Stimulated activated effector memory CD8-positive, alpha-beta T cell treated with anti-CD3 and anti-CD28 coated beads, Interleukin-12 subunit alpha, Interleukin-12 subunit beta, amount 100 ng/mL, for 72 hours (primary cell): ENCODE measurements around the gene OTULIN.

ENCODE experiments used
- ATAC-seq: fragments of 150-1000 bp; cut with Tn5 transposase; 2 replicates; pipeline ENCODE4 v1.10.0; 2021
- DNase-seq, 2 donors: peaks; one replicate each; pipeline ENCODE4 v3.0.0; 2021 to 2022; ENCODE audit warnings: low spot score in 2 of 2
- H3K27ac Mint-ChIP-seq: one replicate; pipeline ENCODE4 v1.8.0; 2022; ENCODE audit warnings: mild to moderate bottlenecking, mixed read lengths
- H3K36me3 Mint-ChIP-seq: one replicate; pipeline ENCODE4 v1.8.0; 2022; ENCODE audit warnings: mild to moderate bottlenecking, mixed read lengths
- H3K4me1 Mint-ChIP-seq: one replicate; pipeline ENCODE4 v1.8.0; 2022; ENCODE audit warnings: mixed read lengths
- H3K4me3 Mint-ChIP-seq: one replicate; pipeline ENCODE4 v1.8.0; 2022; ENCODE audit warnings: mild to moderate bottlenecking, mixed read lengths
- H3K9me3 Mint-ChIP-seq: one replicate; pipeline ENCODE4 v1.8.0; 2022; ENCODE audit warnings: mixed read lengths

The OTULIN gene

GRCh38 chr5:14716755-14717752 lies 52.5 kb downstream of the OTULIN start:
- Mint-ChIP-seq H3K4me3 (no peak overlapping the region), H3K27ac (peak overlapping the region; percentile 84), H3K9me3 (no peaks in the 10 kb centered on the region), H3K4me1 (peaks cover 37% of the 10 kb centered on the region), H3K36me3 (peaks cover 89% of the 10 kb centered on the region)
- ATAC-seq (no peak), DNase-seq (no peak)

- Mint-ChIP-seq H3K4me1 (peaks cover 39% of the 10 kb centered on the region), H3K36me3 (peaks cover 86% of the 10 kb centered on the region), H3K27ac (peak overlapping the region; percentile 84), H3K4me3 (no peak overlapping the region), H3K9me3 (no peaks in the 10 kb centered on the region)
- DNase-seq, result no peak
- ATAC-seq, result no peak
Measured at GRCh38 chr5:14718778-14719177, 54.3 kb downstream of the OTULIN start.

DNA sequence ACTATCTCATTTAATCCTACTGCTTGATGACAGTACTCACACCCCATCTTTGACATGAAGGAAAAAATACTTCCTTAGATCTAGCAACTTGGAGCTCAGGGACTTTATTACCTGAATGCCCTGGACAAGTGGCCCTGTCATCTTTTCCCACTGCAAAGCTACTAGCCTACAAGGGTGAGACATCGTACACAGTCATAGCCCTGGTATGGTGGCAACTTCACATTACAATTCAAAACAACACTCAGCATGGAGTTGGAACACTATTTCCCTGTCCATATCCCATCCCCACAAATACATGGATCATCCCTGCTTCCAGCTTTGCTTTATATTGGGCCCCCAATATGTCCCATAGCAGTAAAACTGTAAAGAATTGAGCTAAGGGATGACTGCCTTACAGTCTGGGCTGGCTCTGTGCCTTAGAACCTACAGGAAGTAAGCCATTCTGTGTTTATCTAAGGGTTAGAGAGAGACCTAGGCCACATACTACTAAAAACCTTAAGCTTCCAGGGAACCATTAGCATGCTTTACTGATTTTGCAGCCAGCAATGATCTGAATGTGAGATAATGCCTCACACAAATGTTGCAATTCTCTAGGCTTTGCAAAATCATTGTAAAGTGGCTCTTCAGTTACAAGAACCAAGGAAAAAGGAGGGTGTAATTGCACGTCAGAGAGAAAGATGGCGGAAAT lies 55.9 kb downstream of the OTULIN start:
- no peak for DNase-seq
- Mint-ChIP-seq H3K4me3 (no peak overlapping the region), H3K36me3 (peaks cover 83% of the 10 kb centered on the region), H3K27ac (peak overlapping the region; percentile 84), H3K9me3 (no peaks in the 10 kb centered on the region), H3K4me1 (peaks cover 35% of the 10 kb centered on the region)
- no peak for ATAC-seq

GRCh38 chr5:14721990-14722656 lies 57.6 kb downstream of the OTULIN start:
- ATAC-seq, result no peak
- Mint-ChIP-seq H3K36me3 (peaks cover 83% of the 10 kb centered on the region), H3K9me3 (no peaks in the 10 kb centered on the region), H3K27ac (no peak overlapping the region), H3K4me1 (peaks cover 46% of the 10 kb centered on the region), H3K4me3 (no peak overlapping the region)
- no peak for DNase-seq

- H3K36me3 Mint-ChIP-seq, result peaks cover 77% of the 10 kb centered on the region
- no peak for DNase-seq
- no peak for ATAC-seq
- H3K9me3 Mint-ChIP-seq, result no peaks in the 10 kb centered on the region
- peaks cover 46% of the 10 kb centered on the region for H3K4me1 Mint-ChIP-seq
- peak overlapping the region; percentile 26 for H3K27ac Mint-ChIP-seq
- H3K4me3 Mint-ChIP-seq, result no peak overlapping the region
Measured at GRCh38 chr5:14722923-14723322, 58.4 kb downstream of the OTULIN start.

GRCh38 chr5:14723701-14724132 lies 59.2 kb downstream of the OTULIN start:
- H3K27ac Mint-ChIP-seq, result peak overlapping the region; percentile 26
- peaks cover 74% of the 10 kb centered on the region for H3K36me3 Mint-ChIP-seq
- peak; percentile 96 for ATAC-seq

DNA sequence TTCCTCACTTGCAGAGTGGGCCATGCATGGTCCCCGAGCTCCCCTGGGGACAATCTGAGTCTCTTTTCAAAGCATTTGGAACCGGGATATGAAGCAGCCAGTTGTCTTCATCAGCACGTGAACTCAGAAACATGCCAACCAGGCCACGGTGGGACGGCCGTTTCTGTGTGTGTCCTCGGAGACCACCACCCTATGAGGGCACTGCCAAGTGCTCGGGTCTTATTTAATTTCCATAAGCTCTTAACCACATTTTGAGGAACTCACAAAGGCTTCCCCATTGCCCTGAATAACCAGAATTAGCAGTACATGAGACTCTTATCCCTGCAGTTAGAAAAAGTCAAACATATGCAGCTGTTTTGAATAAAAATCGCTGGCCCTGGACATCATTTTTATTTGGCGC lies 60.1 kb downstream of the OTULIN start:
- Mint-ChIP-seq H3K27ac (peak overlapping the region; percentile 14), H3K9me3 (no peaks in the 10 kb centered on the region)

More at GRCh38 chr5:14723701-14724132, 59.2 kb downstream of the OTULIN start:
- Mint-ChIP-seq H3K4me1 (peaks cover 42% of the 10 kb centered on the region), H3K9me3 (no peaks in the 10 kb centered on the region), H3K4me3 (no peak overlapping the region)
- DNase-seq, result no peak

GRCh38 chr5:14726066-14726838 lies 61.7 kb downstream of the OTULIN start:
- Mint-ChIP-seq H3K4me1 (peaks cover 24% of the 10 kb centered on the region), H3K27ac (peak overlapping the region; percentile 65), H3K36me3 (peaks cover 74% of the 10 kb centered on the region), H3K9me3 (no peaks in the 10 kb centered on the region), H3K4me3 (no peak overlapping the region)
- DNase-seq, result no peak
- ATAC-seq, result no peak

More for the DNA sequence above, 60.1 kb downstream of the OTULIN start:
- ATAC-seq (no peak), DNase-seq (no peak)
- Mint-ChIP-seq H3K4me1 (peaks cover 34% of the 10 kb centered on the region), H3K36me3 (peaks cover 70% of the 10 kb centered on the region), H3K4me3 (no peak overlapping the region)

DNA sequence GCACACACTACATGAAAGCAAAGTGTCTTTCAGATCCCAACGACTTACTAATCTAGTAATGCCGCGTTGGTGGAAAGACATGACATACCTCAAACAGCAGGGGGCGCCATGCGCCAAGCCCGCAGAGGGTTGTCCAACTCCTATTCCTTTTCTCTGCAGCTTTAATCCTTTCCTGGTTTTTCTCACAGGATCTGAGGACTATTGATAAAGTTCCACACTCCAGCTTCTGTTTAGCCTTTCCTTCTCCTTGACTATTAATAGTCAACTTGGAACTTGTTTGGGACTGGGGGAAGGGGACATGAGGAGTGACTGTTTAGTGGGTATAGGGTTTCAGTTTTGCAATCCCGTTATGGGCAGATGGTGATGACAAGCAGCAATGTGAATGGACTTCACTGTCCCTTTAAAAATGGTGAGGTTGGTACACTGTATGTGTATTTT lies 62.9 kb downstream of the OTULIN start:
- Mint-ChIP-seq H3K4me3 (no peak overlapping the region), H3K36me3 (peaks cover 74% of the 10 kb centered on the region)
- ATAC-seq, result peak; percentile 33

DNA sequence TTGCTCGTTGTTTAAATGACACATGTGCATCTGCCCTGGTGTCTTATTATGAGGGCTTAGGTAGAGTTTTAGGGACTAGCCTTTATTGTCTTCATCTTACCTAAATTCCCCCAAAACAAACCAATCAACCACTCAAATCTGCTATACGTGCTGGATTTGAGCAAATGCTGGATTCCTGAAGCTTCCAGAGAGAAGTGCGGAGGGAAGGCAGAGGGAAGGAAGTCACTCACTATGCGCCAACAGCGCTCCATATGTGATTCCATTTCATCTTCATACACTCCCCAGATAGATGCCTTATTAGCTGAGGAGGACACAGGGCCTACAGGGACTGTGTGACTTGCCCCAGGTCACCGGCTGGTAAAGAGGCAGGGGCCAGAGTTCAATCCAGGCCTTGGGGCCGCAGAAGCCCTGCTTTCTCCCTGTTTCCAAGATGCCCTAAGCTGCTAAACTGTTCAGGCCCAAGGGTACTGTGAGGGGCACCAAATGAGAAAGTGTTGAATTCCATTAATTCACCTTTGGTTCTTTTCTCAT lies 63.5 kb downstream of the OTULIN start:
- Mint-ChIP-seq H3K4me1 (peaks cover 21% of the 10 kb centered on the region), H3K27ac (no peak overlapping the region), H3K4me3 (no peak overlapping the region), H3K9me3 (no peaks in the 10 kb centered on the region), H3K36me3 (peaks cover 70% of the 10 kb centered on the region)
- ATAC-seq, result no peak
- no peak for DNase-seq

More for the DNA sequence above, 62.9 kb downstream of the OTULIN start:
- peaks cover 24% of the 10 kb centered on the region for H3K4me1 Mint-ChIP-seq
- H3K9me3 Mint-ChIP-seq, result no peaks in the 10 kb centered on the region
- DNase-seq, result peak; percentile 69 to 81
- no peak overlapping the region for H3K27ac Mint-ChIP-seq

- Mint-ChIP-seq H3K36me3 (peaks cover 70% of the 10 kb centered on the region), H3K4me1 (peaks cover 16% of the 10 kb centered on the region), H3K9me3 (no peaks in the 10 kb centered on the region), H3K4me3 (no peak overlapping the region), H3K27ac (no peak overlapping the region)
- ATAC-seq (no peak), DNase-seq (no peak)
Measured at GRCh38 chr5:14728459-14728938, 64.0 kb downstream of the OTULIN start.

DNA sequence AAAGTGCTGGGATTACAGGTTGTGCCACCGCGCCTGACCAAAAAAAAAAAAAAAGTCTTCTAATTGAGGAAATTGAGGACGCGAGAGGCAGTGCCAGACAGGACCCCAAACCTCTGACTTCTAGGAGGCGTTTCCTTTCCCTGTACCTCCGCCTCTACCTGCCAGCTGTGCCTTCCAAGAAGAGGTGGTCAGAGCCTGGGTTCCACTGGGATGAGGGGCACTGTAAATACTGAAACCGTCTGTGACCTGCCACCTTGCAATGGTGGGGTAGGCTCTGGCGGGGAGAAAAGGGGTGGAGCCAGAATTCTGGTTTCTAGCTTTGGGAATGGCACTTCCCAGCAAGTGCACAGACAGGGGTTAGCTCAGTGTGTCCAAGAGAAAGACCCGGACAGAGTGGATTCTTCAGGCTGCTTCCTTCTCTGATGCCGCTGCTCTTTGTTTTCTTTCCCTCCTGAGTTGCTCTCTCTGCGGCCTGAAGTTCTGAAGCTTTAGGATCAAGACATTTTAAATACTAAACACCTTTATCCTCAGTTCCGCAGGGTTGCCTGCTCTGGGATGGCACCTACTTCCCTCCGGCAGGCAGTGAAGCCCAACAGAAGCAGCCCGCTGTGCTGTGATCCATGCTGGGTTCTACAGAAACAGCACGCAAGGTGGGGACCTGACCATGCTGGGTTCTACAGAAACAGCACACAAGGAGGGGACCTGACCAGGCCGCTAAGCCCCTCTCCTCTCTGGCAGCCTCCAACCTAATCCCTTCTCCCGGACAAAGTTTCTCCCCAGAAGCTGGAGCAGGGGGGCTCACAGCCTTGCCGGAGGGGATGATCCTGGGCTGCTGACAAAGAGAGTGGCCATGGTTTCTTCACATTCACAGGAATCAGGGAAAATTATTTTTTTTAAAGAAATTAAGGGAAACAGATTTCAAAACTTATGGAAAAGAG lies 65.2 kb downstream of the OTULIN start:
- Mint-ChIP-seq H3K36me3 (peaks cover 73% of the 10 kb centered on the region), H3K27ac (peak overlapping the region; percentile 55), H3K4me3 (no peak overlapping the region), H3K9me3 (no peaks in the 10 kb centered on the region), H3K4me1 (peaks cover 11% of the 10 kb centered on the region)
- DNase-seq, result no peak
- no peak for ATAC-seq

- DNase-seq, result no peak
- Mint-ChIP-seq H3K4me1 (peaks cover 11% of the 10 kb centered on the region), H3K9me3 (no peaks in the 10 kb centered on the region), H3K36me3 (peaks cover 65% of the 10 kb centered on the region), H3K4me3 (no peak overlapping the region), H3K27ac (peak overlapping the region; percentile 55)
- no peak for ATAC-seq
Measured at GRCh38 chr5:14730466-14730865, 65.9 kb downstream of the OTULIN start.
